ENCODE measurements around the gene IDE. TPM values are rescaled to one million over a fixed set of nuclear protein-coding genes. Genes with fewer than 3 reads are reported as not detected.
A peak's percentile ranks its signal among the peaks of the same experiment; 100 is the strongest.

IDE gene
- total and polyA plus RNA-seq, 9 of the 15 experiments (the other 6 are each of a cell fraction or from before 2014, with no cell fraction given), result 10.2 to 50.6 (median 33.2) TPM

DNA sequence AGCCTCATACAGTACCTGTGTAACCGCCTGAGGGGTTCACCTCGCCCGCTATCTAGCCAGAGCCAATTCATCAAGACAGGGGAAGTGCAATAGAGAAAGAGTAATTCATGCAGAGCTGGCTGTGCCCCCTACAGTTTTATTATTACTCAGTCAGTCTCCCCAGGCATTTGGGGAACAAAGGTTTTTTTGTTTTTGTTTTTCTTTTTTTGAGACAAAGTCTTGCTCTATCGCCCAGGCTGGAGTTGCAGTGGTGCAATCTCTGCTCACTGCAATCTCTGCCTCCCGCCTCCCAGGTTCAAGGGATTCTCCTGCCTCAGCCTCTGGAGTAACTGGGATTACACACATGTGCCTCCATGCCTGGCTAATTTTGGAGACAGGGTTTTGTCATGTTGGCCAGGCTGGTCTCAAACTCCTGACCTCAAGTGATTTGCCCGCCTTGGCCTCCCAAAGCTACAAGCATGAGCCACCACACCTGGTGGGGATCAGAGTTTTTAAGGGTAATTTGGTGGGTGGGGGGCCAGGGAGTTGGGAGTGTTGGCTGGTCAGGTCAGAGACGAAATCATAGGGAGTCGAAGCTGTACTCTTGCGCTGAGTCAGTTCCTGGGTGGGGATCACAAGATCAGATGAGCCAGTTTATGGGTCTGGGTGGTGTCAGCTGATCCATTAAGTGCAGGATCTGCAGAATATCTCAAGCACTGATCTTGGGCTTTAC lies 166.4 kb downstream of the IDE start (continued):
- TF ChIP-seq ZNF347 (CRISPR knock-in tag; IDR thresholded peaks at IDR 0.05; ENCODE audit: low read depth) (no peak), ZNF217 (CRISPR knock-in tag; IDR thresholded peaks at IDR 0.05) (no peak), MAFG (tag; conservative IDR thresholded peaks at IDR 0.05) (peak; percentile 59), ZZZ3 (IDR thresholded peaks at IDR 0.05) (no peak), SP2 (IDR thresholded peaks at IDR 0.05; ENCODE audit: extremely low read depth, low read depth, low read length, poor library complexity, severe bottlenecking) (no peak)
- TF ChIP-seq, protein P1, sequence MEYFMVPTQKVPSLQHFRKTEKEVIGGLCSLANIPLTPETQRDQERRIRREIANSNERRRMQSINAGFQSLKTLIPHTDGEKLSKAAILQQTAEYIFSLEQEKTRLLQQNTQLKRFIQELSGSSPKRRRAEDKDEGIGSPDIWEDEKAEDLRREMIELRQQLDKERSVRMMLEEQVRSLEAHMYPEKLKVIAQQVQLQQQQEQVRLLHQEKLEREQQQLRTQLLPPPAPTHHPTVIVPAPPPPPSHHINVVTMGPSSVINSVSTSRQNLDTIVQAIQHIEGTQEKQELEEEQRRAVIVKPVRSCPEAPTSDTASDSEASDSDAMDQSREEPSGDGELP (CRISPR knock-in tag; IDR thresholded peaks at IDR 0.05; ENCODE audit: borderline replicate concordance), result peak; percentile 79
- TF ChIP-seq, protein P2, sequence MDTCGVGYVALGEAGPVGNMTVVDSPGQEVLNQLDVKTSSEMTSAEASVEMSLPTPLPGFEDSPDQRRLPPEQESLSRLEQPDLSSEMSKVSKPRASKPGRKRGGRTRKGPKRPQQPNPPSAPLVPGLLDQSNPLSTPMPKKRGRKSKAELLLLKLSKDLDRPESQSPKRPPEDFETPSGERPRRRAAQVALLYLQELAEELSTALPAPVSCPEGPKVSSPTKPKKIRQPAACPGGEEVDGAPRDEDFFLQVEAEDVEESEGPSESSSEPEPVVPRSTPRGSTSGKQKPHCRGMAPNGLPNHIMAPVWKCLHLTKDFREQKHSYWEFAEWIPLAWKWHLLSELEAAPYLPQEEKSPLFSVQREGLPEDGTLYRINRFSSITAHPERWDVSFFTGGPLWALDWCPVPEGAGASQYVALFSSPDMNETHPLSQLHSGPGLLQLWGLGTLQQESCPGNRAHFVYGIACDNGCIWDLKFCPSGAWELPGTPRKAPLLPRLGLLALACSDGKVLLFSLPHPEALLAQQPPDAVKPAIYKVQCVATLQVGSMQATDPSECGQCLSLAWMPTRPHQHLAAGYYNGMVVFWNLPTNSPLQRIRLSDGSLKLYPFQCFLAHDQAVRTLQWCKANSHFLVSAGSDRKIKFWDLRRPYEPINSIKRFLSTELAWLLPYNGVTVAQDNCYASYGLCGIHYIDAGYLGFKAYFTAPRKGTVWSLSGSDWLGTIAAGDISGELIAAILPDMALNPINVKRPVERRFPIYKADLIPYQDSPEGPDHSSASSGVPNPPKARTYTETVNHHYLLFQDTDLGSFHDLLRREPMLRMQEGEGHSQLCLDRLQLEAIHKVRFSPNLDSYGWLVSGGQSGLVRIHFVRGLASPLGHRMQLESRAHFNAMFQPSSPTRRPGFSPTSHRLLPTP (IDR thresholded peaks at IDR 0.05; ENCODE audit: borderline replicate concordance, extremely low read depth, insufficient read length), result no peak
- TF ChIP-seq, protein P3, sequence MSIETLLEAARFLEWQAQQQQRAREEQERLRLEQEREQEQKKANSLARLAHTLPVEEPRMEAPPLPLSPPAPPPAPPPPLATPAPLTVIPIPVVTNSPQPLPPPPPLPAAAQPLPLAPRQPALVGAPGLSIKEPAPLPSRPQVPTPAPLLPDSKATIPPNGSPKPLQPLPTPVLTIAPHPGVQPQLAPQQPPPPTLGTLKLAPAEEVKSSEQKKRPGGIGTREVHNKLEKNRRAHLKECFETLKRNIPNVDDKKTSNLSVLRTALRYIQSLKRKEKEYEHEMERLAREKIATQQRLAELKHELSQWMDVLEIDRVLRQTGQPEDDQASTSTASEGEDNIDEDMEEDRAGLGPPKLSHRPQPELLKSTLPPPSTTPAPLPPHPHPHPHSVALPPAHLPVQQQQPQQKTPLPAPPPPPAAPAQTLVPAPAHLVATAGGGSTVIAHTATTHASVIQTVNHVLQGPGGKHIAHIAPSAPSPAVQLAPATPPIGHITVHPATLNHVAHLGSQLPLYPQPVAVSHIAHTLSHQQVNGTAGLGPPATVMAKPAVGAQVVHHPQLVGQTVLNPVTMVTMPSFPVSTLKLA (conservative IDR thresholded peaks at IDR 0.05), result 0 out of 4 replicates have a peak, but pooled peaks of 1 of the 2 experiments have one; percentile 27
- TF ChIP-seq, protein P4, sequence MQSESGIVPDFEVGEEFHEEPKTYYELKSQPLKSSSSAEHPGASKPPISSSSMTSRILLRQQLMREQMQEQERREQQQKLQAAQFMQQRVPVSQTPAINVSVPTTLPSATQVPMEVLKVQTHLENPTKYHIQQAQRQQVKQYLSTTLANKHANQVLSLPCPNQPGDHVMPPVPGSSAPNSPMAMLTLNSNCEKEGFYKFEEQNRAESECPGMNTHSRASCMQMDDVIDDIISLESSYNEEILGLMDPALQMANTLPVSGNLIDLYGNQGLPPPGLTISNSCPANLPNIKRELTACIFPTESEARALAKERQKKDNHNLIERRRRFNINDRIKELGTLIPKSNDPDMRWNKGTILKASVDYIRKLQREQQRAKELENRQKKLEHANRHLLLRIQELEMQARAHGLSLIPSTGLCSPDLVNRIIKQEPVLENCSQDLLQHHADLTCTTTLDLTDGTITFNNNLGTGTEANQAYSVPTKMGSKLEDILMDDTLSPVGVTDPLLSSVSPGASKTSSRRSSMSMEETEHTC (IDR thresholded peaks at IDR 0.05), result peak; percentile 87; the same call in 1 of the 2 replicates
- TF ChIP-seq, protein P5, sequence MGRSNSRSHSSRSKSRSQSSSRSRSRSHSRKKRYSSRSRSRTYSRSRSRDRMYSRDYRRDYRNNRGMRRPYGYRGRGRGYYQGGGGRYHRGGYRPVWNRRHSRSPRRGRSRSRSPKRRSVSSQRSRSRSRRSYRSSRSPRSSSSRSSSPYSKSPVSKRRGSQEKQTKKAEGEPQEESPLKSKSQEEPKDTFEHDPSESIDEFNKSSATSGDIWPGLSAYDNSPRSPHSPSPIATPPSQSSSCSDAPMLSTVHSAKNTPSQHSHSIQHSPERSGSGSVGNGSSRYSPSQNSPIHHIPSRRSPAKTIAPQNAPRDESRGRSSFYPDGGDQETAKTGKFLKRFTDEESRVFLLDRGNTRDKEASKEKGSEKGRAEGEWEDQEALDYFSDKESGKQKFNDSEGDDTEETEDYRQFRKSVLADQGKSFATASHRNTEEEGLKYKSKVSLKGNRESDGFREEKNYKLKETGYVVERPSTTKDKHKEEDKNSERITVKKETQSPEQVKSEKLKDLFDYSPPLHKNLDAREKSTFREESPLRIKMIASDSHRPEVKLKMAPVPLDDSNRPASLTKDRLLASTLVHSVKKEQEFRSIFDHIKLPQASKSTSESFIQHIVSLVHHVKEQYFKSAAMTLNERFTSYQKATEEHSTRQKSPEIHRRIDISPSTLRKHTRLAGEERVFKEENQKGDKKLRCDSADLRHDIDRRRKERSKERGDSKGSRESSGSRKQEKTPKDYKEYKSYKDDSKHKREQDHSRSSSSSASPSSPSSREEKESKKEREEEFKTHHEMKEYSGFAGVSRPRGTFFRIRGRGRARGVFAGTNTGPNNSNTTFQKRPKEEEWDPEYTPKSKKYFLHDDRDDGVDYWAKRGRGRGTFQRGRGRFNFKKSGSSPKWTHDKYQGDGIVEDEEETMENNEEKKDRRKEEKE (IDR thresholded peaks at IDR 0.05; ENCODE audit: borderline replicate concordance in 1 of 2, control insufficient read depth in 1 of 2, low read depth in 2 of 2, low read length in 1 of 2), result no peak
- TF ChIP-seq, protein P6, sequence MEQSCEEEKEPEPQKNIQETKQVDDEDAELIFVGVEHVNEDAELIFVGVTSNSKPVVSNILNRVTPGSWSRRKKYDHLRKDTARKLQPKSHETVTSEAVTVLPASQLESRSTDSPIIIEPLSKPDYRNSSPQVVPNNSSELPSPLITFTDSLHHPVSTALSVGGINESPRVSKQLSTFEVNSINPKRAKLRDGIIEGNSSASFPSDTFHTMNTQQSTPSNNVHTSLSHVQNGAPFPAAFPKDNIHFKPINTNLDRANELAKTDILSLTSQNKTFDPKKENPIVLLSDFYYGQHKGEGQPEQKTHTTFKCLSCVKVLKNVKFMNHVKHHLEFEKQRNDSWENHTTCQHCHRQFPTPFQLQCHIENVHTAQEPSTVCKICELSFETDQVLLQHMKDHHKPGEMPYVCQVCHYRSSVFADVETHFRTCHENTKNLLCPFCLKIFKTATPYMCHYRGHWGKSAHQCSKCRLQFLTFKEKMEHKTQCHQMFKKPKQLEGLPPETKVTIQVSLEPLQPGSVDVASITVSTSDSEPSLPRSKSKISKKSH (CRISPR knock-in tag; IDR thresholded peaks at IDR 0.05), result no peak

Measured in K562 (cell line).